GM18502 (cell line): ENCODE measurements around the gene CIBAR2.

Experiments
- ATAC-seq: cut with Tn5 transposase; IDR thresholded peaks from one replicate; pipeline ENCODE4 v1.9.1; 2021; ENCODE audit warnings: mild to moderate bottlenecking; ENCODE audit not compliant: unreplicated experiment, poor library complexity

Gene CIBAR2

DNA sequence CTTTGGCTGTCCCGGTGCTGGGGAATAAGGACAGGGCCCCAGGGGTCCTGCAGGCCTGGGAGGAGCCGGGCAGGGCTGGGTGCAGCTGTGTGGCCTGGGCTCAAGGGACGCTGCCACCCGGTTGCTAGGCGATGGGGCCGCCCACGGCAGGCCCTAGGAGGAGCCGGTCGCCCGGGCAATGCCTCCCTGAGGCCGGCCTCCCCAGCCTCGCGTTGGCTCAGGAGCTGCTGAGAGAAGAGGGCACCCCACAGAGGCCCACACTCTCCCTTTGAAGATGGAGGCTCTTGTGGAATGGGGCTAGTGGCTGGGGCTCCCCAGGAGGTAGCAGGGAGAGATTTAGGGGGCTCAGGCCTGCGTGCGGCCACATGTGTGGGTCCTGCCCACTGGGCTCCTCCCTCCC lies at the start of gene CIBAR2:
TSS of gene CIBAR2 (minus strand) at position 109 of the 400 bp plus-strand sequence. CDS start 120 bp downstream, outside the sequence.
- no peak for ATAC-seq

DNA sequence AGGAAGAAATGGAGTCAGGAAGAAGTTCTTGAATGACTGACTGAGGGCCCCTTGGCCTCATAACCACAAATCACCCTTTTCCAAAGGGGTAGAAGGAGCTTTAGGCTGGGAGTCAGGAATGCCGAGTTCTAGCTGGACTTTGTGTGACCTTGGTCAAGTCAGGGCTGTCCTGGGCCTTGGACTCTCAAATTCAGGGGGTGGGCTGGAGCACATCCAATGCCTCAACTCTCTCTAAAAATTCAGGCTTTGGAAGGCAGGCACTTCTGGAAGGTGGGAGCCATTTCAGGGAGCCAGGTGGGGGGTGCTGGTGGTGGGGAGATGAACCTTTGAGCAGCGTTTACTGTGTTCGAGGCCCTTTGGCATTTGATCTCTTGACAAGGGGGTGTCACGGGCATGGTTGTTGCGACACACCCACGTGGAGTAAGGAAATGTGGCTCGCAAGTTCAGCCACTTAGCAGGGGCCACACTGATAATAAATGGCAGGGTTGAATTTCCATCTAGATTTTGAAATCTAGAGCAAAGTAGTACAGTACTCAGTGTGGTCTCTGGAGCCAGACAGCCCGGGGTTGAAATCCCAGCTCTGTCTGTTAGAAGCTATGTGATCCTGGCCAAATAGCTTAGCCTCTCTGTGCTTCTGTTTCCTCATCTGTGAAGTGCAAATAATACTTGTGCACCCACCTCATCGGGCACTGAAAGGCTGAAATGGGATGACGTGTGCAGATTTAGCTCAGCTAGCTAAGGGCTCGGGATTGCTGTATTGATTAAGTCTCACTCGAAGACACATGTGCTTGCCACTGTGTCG lies 47.1 kb upstream of the CIBAR2 start:
- no peak for ATAC-seq

DNA sequence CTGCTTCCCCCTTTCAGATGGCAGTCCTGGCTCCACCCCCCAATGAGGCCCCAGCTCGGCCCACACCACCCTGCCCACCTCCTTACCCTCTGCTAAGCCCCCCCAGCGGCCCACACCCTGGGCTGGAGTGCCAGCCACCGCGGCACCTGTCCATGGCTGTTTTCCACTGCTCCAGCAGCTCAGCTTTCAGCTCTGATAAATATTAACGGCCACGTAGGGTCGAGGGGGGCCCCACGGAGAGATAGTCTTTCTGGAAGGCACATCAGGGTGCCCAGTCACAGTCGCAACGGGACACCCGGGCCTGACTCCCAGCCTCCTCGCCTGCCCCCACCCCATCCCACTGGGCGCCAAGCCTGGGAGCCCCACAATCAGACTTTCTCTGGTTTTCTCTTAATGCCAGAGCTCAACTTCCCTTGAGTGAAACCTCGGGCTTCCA lies 46.5 kb upstream of the CIBAR2 start:
- ATAC-seq, result no peak

- no peak for ATAC-seq
Observed at GRCh38 chr16:85157813-85158742, 45.8 kb upstream of the CIBAR2 start.

GRCh38 chr16:85157372-85157771 lies 45.1 kb upstream of the CIBAR2 start:
- no peak for ATAC-seq

DNA sequence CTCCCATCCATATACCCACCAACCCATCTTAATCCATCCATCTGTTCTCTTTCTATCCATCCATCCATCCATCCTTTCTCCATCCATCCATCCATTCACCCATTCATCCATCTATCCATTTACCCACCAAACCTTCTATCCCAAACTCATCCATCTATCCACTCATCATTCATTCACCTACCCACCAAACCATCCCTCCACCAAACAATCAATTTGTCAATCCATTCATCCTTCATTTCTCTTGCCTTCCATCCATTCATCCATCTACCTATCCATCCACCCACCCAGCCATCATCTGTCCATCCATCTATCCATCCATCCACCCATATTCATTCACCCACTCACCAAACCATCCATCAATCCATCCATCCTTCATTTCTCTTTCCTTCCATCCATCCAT lies 44.6 kb upstream of the CIBAR2 start:
- no peak for ATAC-seq

- ATAC-seq, result no peak
Observed at GRCh38 chr16:85156440-85156839, 44.2 kb upstream of the CIBAR2 start.

- ATAC-seq, result no peak
Observed at GRCh38 chr16:85153656-85154091, 41.4 kb upstream of the CIBAR2 start.

- ATAC-seq, result no peak
Observed at GRCh38 chr16:85153046-85153445, 40.8 kb upstream of the CIBAR2 start.

DNA sequence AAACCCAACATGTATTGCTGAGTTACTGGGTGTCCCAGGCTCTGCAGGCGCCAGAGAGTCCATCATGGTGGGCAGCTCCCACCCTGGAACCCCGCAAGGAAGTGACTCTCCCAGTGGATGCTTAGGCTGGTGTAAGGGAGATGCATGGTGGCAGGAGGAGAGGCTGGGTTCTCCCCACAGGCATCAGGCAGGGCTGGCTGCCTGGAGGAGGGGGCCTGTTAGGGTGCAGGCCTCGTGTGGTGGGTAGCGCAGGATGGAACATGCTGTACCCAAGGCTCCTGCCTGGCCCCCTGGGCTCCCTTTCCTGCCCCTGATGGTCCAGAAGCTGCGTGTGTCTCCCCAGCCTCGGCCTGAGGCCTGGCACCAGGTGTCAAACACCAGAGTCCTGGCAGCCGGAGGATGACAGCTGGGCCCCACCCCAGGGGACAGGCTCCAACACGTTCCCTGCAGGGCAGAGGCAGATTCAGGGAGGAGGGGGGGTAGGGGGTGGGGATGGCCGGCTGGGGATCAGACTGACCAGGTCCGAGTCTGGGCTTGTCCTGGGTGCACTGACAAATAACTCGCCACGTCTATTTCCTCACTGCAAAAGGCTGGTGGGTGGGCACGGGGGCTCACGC lies 40.2 kb upstream of the CIBAR2 start:
- no peak for ATAC-seq

DNA sequence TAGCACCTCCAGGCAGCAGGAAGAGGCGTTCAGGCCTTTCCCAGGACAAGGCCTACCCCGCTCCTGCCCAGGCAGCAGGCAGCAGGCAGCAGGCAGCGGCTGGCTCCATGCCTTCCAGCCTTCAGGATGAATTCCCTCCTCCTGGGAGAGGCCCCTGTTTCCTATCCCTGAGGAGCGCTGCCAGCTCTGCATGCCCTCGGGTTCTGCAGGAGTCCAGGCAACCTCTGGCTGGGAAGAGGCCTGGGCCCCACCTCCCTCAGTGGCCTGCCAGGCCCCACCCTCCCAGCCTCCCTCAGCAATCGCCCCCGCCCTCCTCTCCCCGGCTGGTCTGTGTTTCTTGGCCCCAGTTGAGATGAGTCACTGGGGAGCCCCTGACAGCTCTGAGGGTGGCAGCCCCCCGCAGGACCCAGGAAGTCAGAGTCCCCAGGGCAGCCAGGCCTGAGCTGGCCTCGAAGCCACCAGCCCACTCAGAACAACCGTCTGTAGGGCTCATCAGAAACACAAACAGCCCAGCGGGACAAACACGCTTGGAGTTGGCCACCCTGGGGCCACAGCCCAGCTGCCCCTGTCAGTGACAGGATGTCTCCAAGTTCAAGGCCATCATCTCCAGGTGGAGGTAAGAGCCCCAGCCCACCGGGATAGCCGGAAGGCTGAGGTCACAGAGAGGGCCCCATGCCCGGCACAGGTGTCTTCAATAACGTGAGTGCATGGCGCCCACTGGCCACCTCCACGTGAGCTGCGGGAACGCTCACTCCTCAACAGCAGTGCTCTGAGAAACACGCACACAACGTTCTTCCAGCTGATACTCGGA lies 39.5 kb upstream of the CIBAR2 start:
- no peak for ATAC-seq

DNA sequence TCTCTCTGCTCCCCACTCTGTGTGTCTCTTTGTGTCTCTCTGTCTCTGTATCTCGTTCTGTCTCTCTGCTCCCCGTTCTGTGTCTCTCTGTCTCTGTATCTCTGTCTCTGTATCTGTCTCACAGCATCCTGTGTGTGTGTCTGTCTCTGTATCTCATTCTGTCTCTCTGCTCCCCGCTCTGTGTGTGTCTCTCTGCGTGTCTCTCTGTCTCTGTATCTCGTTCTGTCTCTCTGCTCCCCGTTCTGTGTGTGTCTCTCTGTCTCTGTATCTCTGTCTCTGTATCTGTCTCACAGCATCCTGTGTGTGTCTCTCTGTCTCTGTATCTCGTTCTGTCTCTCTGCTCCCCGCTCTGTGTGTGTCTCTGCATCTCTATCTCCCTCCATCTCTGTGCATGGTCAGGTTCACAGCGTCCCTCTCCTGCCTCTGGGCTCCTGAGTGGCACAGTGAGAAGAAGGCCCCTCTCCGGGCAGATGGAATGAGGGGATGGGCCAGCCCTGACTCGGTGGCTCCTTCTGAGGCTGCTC lies 38.9 kb upstream of the CIBAR2 start:
- ATAC-seq, result no peak

DNA sequence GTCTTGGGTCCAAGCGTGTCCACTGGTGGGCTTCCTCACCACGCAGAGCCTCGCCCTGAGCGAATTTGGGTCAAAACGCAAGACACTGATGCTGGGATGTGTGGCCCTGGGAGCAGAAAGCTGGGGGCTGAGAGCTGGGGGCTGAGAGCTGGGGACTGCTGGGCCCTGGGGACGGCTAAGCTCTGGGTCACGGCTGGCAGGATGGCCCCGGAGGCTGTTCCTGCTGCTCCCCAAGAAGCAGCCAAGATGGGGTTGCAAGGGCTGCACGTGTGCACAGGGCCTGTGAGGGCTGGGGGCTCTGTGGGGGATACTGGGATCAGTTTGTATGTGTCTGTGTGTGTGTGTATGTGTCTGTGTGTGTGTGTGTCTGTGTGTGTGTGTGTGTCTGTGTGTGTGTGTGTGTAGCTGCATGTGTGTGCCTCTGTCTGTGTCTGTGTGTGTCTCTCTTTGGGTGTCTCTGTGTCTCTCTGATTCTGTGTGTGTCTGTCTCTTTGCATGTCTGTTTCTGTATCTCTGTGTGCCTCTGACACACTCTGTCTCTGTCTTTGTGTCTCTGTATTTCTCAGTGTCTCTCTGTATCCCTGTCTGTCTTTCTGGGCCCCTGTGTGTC lies 38.2 kb upstream of the CIBAR2 start:
- no peak for ATAC-seq

DNA sequence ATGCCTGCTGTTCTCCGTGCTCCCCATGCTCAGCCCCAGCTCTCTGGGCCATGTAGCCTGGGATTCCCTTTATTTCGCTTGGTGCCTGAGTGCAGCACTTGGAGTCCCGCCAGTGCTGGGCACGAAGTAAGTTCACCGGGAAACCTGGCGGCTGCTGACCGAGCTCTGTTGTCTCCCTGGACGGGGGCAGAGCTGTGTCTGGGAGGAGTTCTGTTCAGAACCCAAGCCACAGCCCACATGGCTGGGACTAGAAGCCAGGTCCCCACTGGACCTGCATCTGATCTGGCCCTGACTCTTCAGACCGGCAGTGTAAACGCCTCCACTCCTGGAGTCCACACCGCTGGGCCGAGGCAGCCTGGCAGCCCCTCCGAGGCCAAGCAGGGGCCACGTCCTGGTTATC lies 37.5 kb upstream of the CIBAR2 start:
- ATAC-seq, result no peak

GRCh38 chr16:85148931-85149330 lies 36.7 kb upstream of the CIBAR2 start:
- ATAC-seq, result no peak

- ATAC-seq, result no peak
Observed at GRCh38 chr16:85146922-85147651, 34.8 kb upstream of the CIBAR2 start.

DNA sequence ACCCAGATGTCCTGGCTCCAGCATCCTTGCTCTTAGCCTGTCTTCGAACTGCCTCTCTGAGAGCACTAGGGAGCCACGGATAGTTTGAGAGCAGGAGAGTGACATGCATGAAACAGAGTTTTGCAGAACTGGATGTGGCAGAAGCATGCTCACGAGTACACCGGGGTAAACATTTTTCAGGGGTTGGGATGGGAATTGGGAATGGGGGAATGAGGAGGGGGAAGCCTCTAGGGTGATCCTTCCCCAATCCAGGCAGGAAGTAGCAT lies 34.2 kb upstream of the CIBAR2 start:
- no peak for ATAC-seq

DNA sequence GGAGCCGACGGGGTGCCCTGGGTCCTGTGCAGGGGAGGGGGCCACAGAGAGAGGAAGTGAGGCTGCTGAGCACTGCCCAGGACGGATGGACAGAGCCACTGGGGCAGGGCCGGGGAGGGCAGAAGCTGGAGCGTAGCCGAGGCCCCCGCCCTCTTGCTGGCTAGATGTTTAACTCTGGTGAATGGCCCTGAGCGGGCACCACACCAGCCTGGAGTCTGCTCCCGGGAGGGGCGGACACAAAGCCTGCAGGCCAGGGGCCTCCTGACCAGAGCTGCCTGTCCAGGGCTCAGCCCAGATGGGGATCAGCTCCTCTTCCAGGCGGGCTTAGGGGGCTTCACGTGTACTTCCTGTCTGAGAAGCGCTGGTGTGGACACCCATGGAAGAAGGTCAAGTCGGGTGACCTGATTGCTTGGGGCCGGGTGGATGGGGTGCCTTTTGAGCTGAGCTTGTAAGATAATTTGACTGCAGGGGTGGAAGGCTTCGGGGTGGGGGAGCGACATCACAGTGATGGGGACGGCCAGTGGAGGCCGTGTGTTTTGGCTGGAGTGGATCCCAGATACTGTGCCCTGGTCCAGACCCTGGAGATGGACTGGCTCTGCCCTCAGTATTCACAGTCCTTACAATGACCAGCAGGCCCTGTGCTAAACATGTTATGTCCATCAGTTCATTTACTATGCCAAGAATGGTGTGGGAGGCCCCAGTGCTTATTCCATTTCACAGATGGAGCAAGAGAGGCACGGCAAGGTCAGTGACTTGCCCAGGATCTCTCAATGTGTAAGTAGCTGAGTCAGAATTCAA lies 33.7 kb upstream of the CIBAR2 start:
- no peak for ATAC-seq
